ENCODE data around the gene ZFYVE21.

The ZFYVE21 gene

DNA sequence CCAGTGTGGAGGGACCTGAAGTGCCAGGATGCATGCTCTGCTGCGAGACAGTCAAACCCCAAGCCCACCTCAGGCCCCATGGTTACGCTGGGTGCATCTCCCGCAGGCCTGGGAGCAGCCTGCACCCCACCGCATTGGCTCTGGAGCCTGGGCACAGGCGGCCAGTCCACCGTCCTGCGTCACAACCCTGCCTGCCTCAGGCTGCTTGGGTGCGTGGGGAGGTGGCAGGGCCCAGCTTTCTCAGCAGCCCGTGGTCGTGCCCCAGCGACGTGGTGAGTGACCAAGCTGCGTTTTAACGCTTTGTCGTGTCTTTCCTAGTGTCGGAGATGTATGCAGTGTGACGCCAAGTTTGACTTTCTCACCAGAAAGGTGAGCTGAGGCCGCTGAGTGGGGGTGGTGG lies 10.9 kb downstream of the ZFYVE21 start:
- DNase-seq: no peak

GRCh38 chr14:103727313-103727980 lies 11.8 kb downstream of the ZFYVE21 start:
- no peak for DNase-seq

DNA sequence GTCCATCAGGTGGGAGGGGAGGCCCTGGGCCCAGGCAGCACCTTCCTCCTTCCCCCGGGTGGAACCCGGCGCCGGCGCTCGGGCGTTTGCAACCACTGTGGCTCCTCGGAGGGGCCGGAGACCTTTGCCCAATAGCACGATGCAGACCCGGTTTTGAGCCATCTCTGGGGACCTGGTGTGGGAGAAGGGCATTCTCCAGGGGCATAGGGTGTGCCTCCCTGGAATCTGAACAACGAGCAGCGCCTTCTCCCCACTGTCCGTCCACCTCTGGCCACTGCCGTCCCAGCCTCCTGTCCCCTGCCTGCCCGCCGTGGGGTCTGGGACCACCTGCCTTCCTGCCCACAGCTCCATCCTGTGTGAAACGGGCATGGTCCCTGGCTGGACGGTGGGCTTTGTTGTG lies 12.5 kb downstream of the ZFYVE21 start:
- DNase-seq: no peak

- DNase-seq: no peak
These were observed 13.1 kb downstream of the ZFYVE21 start for GRCh38 chr14:103728721-103729120.

DNA sequence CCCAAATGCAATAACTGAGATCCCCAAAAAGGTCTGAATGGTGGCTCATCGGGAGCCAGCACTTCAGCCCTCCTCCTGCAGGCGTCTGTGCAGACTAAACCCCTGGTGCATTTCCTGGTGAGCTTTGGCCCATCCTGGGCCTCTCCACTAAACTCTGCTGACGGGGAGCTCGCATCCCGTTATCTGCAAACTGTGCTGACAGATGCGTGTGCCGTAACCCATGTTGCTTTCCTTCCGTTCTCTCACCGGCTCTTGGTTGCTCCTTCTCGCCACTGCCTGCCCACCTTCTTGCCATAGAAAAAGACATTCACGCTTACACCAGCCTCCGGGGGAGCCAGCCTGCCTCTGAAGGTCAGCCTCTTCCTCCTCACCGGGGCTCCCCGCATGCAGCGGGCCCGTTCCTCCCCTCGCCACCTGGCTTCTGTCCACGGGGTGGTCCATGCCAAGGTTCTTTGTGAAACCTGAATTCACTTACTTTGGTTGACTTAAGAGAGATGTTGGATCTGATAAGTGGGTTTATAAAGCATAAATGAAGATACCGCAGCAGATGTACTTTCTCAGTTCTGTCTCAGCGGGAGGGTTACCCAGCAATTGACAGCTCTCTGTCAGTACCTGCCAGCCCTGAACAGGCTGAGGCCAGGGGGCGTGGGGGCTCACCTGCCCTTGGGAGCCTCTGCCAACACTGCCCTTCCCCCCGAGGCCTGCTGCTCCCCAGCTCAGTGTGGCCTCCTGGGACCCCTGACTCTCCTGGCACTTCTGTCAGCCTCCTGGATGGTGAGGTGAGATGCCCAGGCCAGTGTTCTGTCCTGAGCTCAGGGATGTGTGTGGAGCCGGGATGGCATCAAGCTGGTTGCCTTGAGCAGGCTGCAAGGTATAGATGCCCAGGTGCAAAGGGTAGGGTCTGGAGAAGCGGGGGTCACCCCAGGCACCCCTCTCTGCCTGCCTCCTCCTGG lies 14.2 kb downstream of the ZFYVE21 start:
- no peak for DNase-seq

- DNase-seq: no peak
These were observed 15.0 kb downstream of the ZFYVE21 start for GRCh38 chr14:103730490-103731035.

GRCh38 chr14:103731481-103731880 lies 15.9 kb downstream of the ZFYVE21 start:
- no peak for DNase-seq

DNA sequence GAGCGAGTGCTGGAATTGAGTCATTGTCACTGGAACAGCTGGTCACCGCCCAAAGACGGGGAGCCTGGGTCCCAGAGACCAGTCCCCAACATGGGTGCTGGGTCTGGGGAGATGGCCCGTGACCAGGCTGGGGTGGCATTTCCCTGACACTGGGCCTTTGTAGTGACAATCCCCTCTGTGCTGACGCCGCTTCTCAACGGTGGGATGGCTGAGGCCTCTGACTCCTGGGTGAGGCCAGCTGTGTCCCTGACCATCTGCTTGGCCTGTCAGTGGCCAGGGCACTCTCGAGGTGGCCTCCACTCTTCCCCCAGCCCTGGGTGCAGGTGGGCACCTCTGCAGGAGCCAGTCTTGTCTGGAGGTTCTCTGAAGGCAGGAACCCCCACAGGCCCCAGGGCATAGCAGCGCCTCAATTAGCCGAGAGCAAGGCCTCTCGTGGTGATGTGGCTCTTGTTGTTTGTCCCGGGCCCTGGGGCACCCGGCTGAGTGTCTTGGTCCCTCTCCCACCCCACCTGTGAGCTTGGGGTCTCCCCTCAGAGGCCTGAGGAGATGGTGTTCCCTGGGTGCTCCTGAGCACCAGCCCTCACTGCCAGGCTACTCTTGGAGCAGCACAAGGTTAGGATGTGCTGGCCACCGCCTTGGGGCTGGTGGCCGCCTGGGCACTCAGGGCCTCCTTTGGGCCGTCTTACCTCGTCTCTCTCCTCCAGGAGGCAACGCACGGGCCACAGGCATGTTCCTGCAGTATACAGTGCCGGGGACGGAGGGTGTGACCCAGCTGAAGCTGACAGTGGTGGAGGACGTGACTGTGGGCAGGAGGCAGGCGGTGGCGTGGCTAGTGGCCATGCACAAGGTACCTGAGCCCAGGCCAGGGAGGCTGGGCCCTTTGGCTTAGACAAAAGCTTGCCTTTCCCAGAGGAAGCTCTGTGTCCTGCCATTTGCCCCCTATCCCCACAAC lies 16.6 kb downstream of the ZFYVE21 start:
- no peak for DNase-seq

DNA sequence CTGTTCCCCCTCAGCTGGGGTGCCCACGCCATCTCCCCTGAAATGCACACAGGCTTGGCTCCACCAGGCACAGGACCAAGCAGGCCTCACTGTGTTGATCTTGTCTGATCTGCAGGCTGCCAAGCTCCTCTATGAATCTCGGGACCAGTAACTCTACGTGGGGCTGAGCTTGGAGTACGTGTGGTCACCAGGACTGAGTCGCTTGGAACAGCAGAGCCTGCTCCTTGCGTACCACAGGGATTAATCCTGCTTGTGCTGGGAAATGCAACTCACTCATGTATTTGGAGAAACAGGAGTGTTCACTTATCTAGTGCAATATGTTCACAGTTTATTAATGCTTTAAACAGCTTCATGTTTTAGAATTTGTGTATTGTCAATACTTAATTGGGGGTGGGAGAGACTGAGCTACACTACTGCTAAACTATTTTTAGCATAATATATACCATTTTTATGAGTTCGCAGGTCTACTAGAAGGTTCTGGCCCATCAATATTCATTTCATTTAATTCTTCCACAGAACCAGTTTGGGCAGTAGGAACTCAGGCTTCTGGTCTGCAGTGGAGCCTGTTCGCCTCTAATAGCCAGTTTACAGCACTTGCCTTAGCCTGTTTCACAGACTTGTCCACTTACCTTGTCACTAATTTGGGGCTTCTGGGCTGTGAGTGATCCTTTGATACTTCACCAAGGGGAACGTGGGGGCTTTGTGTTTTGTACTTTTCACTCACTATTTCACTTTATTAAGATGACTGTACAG lies 17.4 kb downstream of the ZFYVE21 start:
- DNase-seq: no peak

GRCh38 chr14:103733651-103734050 lies 18.0 kb downstream of the ZFYVE21 start:
- no peak for DNase-seq

- DNase-seq: no peak
These were observed 18.7 kb downstream of the ZFYVE21 start for GRCh38 chr14:103734081-103734888.

GRCh38 chr14:103735022-103735421 lies 19.4 kb downstream of the ZFYVE21 start:
- no peak for DNase-seq

DNA sequence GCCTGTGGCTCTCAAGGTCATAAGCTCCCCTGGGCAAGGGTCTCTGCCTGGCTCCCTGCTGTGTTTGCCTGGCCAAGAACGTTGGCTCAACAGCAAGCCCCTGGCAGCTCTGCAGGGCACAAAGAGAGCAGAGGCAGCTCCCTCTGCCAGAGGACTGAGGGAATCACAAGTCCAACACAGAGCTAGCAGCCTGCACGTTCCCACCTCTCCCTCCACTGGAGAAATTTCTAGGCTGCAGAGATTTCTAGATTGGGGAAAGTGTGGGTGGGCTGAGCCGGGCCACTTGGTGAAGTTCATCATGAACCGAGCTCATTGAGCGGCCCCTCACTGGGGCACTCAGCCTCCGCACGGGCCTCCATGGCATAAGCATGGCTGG lies 19.8 kb downstream of the ZFYVE21 start:
- no peak for DNase-seq

DNA sequence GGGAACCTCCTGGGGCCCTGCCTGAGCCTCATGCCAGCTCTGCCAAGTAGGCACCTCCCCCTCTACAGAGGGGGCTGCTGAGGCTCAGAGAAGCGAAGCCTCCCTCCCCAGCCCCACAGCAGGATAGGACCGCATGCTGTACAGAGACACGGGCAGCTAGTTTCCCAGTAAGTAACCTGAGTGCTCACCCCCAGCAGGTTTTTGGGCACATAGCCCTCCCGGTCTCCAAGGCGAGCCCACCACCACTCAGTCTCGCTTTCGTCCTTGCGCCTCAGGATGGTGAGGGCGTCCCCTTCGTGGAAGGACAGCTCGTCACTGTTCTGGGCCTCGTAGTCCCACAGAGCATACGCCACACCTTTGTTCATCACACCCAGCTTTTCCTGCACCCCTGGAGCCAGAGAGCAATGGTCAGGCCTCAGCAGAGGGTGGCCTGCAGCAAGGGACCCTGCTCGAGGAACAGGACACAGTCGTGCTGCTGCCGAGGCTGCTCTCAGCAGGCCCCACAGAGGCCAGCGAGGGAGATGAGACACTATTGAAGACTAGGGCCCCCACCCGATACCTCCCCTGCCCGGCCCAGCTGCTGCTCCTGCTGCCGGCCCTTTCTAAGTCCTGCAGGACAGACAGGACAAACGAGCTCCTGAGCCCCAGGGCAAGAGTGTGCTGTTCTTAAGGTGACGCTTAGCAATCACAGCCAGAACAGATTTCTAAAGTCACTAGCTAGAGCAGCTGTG lies 20.4 kb downstream of the ZFYVE21 start:
- DNase-seq: no peak

DNA sequence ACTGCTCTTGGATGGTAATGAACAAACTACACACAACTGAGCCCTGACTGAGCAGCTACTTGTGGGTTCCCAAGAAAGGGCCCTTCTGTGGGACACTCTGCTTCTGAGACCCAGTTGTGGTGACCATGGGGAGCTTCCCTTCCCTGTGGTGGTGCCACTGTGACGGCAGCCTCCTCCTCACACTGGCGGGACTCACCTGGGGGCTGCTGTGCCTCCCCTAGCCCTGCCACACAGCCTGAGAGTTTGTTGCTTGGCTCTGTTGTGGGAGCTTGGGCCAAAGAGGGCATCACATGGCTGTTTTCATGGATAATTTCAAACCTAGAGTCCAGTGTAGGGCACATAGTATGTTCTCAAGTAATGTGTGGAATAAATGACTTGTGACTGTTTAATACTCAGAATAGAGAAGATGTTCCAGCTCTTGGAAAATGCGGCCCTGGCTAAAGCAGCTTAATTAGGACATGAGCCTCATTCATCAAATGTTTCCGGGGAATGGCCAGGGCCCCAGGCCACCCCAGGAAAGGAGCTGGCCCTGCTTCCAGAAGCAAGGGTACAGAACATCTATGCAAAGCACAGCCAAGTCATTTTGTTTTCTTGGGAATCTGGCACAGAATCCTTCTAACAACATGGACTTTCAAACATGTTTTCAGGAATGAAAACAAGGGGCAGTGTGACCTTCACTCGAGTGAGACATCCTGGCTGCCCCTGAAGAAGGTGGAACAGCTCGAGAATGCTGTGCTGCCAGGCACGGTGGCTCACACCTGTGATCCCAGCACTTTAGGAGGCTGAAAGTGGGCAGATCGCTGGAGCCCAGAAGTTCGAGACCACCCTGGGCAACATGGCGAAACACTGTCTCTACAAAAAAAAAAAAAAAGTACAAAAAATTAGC lies 21.2 kb downstream of the ZFYVE21 start:
- DNase-seq: no peak

GRCh38 chr14:103737432-103738045 lies 21.9 kb downstream of the ZFYVE21 start:
- DNase-seq: no peak

DNA sequence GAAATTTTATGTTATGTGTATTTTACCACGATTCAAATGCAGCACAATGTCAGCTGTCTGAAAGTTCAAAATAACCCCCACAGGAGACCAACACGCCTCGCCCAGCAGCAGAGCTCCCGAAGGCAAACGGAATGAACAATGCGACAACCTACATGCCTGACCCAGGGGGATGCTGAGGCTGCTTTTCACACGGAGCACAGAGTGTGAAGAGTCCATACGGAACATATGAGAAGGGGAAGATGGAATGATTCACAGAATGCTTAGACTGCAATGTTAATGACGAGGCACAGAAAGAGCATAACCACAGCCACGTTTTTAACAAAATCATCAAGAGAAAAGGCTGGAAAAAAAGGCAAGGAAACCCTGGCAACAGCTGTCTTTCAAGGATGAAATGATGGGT lies 22.6 kb downstream of the ZFYVE21 start:
- no peak for DNase-seq

GRCh38 chr14:103738701-103739451 lies 23.3 kb downstream of the ZFYVE21 start:
- DNase-seq: no peak
